Neuronal stem cell (in vitro differentiated cells): ENCODE data around the gene LSM11.
A peak's percentile ranks its signal among the peaks of the same experiment; 100 is the strongest.

Source experiments
- DNase-seq: peaks from one replicate; pipeline ENCODE4 v3.0.0-alpha.2; 2013; ENCODE audit warnings: low spot score
- H2AFZ ChIP-seq: one replicate; pipeline ENCODE4 v1.6.1; 2013; ENCODE audit warnings: mild to moderate bottlenecking, low read length, inconsistent platforms
- H2AK5ac ChIP-seq: 2 replicates; pipeline ENCODE4 v1.6.1; 2013; ENCODE audit warnings: low read depth, mild to moderate bottlenecking, inconsistent platforms, low read length, moderate library complexity, mixed read lengths
- H2BK120ac ChIP-seq: 2 replicates; pipeline ENCODE4 v1.6.1; 2013; ENCODE audit warnings: low read depth, mild to moderate bottlenecking, inconsistent platforms, low read length, moderate library complexity, mixed read lengths
- H2BK12ac ChIP-seq: one replicate; pipeline ENCODE4 v1.6.1; 2013; ENCODE audit warnings: low read length, inconsistent platforms
- H2BK15ac ChIP-seq: 2 replicates; pipeline ENCODE4 v1.6.1; 2013; ENCODE audit warnings: mild to moderate bottlenecking, low read length, inconsistent platforms, mixed read lengths
- H2BK5ac ChIP-seq: one replicate; pipeline ENCODE4 v1.6.1; 2013; ENCODE audit warnings: inconsistent platforms, mild to moderate bottlenecking, low read length, moderate library complexity
- H3K14ac ChIP-seq: one replicate; pipeline ENCODE4 v1.6.1; 2013; ENCODE audit warnings: low read length, inconsistent platforms
- H3K18ac ChIP-seq: 2 replicates; pipeline ENCODE4 v1.6.1; 2013; ENCODE audit warnings: low read length, inconsistent platforms
- H3K23ac ChIP-seq: 2 replicates; pipeline ENCODE4 v1.6.1; 2013; ENCODE audit warnings: low read depth, mild to moderate bottlenecking, mixed read lengths, low read length, inconsistent platforms; ENCODE audit not compliant: poor library complexity
- H3K27ac ChIP-seq: replicated peaks from 3 replicates; pipeline ENCODE4 v1.5.1; 2013; ENCODE audit warnings: low read length, inconsistent platforms
- H3K27me3 ChIP-seq, 3 experiments: 2 replicates each; pipeline ENCODE4 v1.6.1; 2013; ENCODE audit warnings: low read length in 3 of 3, mild to moderate bottlenecking in 2 of 3, inconsistent platforms in 1 of 3, low read depth in 1 of 3, mixed read lengths in 1 of 3, moderate library complexity in 1 of 3; ENCODE audit not compliant: control insufficient read depth in 3 of 3, insufficient read depth in 3 of 3
- H3K36me3 ChIP-seq, 2 donors: replicated peaks in 1 of 2; 2 replicates each; pipeline ENCODE4 v1.6.1; 2013; ENCODE audit warnings: low read length in 2 of 2; ENCODE audit not compliant: control insufficient read depth in 2 of 2, insufficient read depth in 2 of 2
- H3K4ac ChIP-seq: 2 replicates; pipeline ENCODE4 v1.6.1; 2013; ENCODE audit warnings: inconsistent platforms, mild to moderate bottlenecking, low read length, moderate library complexity
- H3K4me1 ChIP-seq, 2 donors: 1 replicate in 1 of 2; 2 replicates in 1 of 2; pipeline ENCODE4 v1.6.1; 2013; ENCODE audit warnings: low read length in 2 of 2, low read depth in 1 of 2; ENCODE audit not compliant: control insufficient read depth in 2 of 2, insufficient read depth in 1 of 2
- H3K4me2 ChIP-seq: one replicate; pipeline ENCODE4 v1.6.1; 2013; ENCODE audit warnings: mild to moderate bottlenecking, low read length, inconsistent platforms; ENCODE audit not compliant: insufficient read depth, poor library complexity, severe bottlenecking
- H3K4me3 ChIP-seq, 2 donors: 2 replicates each; pipeline ENCODE4 v1.5.1; 2013; ENCODE audit warnings: low read length in 2 of 2, mild to moderate bottlenecking in 2 of 2, inconsistent platforms in 1 of 2, moderate library complexity in 1 of 2
- H3K79me1 ChIP-seq: one replicate; pipeline ENCODE4 v1.6.1; 2013; ENCODE audit warnings: low read depth, mild to moderate bottlenecking, inconsistent platforms, low read length, moderate library complexity
- H3K9ac ChIP-seq: one replicate; pipeline ENCODE4 v1.6.1; 2013; ENCODE audit warnings: mild to moderate bottlenecking, low read depth, low read length, inconsistent platforms; ENCODE audit not compliant: poor library complexity
- H3K9me3 ChIP-seq, 2 donors: replicated peaks in 1 of 2; 2 replicates each; pipeline versions ENCODE3 to v1.6.1; 2013; ENCODE audit warnings: low read length in 2 of 2, mild to moderate bottlenecking in 2 of 2, inconsistent platforms in 1 of 2, low read depth in 1 of 2, mixed read lengths in 1 of 2, moderate library complexity in 1 of 2; ENCODE audit not compliant: control insufficient read depth in 2 of 2, insufficient read depth in 1 of 2
- H4K8ac ChIP-seq: one replicate; pipeline ENCODE4 v1.6.1; 2013; ENCODE audit warnings: low read depth, mild to moderate bottlenecking, inconsistent platforms, low read length, moderate library complexity
- H4K91ac ChIP-seq: one replicate; pipeline ENCODE4 v1.6.1; 2013; ENCODE audit warnings: low read length, low read depth, mild to moderate bottlenecking, inconsistent platforms; ENCODE audit not compliant: poor library complexity
- WGBS, 2 donors: extraction: QIAGEN DNeasy Blood & Tissue Kit; methylation state at CpG; one replicate each; pipeline ENCODE4 v1.1.7; 2013; ENCODE audit warnings: missing lambda C conversion rate in 2 of 2, mixed read lengths in 1 of 2; ENCODE audit not compliant: insufficient read length in 2 of 2, insufficient replicate concordance in 1 of 2; ENCODE audit errors: extremely low coverage in 2 of 2; 5-methylcytosine and 5-hydroxymethylcytosine counted together

Gene LSM11

GRCh38 chr5:157767689-157768088, 24.2 kb downstream of the LSM11 start:
- no peak overlapping the region for H3K23ac ChIP-seq
- H3K27ac ChIP-seq, result no peak overlapping the region
- no peak overlapping the region for H3K4me3 ChIP-seq
- H3K4ac ChIP-seq, result no peak overlapping the region
- no peak overlapping the region for H2BK5ac ChIP-seq
- H2AFZ ChIP-seq, result no peak overlapping the region
- no peaks in the 10 kb centered on the region for H3K4me1 ChIP-seq
- no peak overlapping the region for H2BK120ac ChIP-seq
- no peaks in the 10 kb centered on the region for H3K79me1 ChIP-seq
- no CpG with 5 or more reads among the region's 3 CpGs for WGBS, 2 donors
- peaks cover 0 to 1% of the 10 kb centered on the region in 2 donors for H3K36me3 ChIP-seq
- H2AK5ac ChIP-seq, result no peak overlapping the region
- H4K91ac ChIP-seq, result no peak overlapping the region
- H3K9me3 ChIP-seq, result no peaks in the 10 kb centered on the region
- H4K8ac ChIP-seq, result no peak overlapping the region
- no peak for DNase-seq
- no peaks in the 10 kb centered on the region for H3K27me3 ChIP-seq
- H3K4me2 ChIP-seq, result no peak overlapping the region
- no peak overlapping the region for H2BK15ac ChIP-seq
- H3K14ac ChIP-seq, result no peak overlapping the region
- H3K9ac ChIP-seq, result no peak overlapping the region
- H3K18ac ChIP-seq, result no peak overlapping the region
- H2BK12ac ChIP-seq, result no peak overlapping the region

GRCh38 chr5:157770665-157771064, 27.2 kb downstream of the LSM11 start:
- H3K4me2 ChIP-seq, result no peak overlapping the region
- H3K4me3 ChIP-seq, result no peak overlapping the region
- no peak overlapping the region for H2BK12ac ChIP-seq
- no peak overlapping the region for H3K18ac ChIP-seq
- H4K8ac ChIP-seq, result no peak overlapping the region
- no peak overlapping the region for H2AFZ ChIP-seq
- H3K9me3 ChIP-seq, result no peaks in the 10 kb centered on the region
- H2AK5ac ChIP-seq, result no peak overlapping the region
- no peak overlapping the region for H4K91ac ChIP-seq
- H3K23ac ChIP-seq, result no peak overlapping the region
- H3K27me3 ChIP-seq, result no peaks in the 10 kb centered on the region
- no peak overlapping the region for H3K4ac ChIP-seq
- H3K27ac ChIP-seq, result no peak overlapping the region
- H3K9ac ChIP-seq, result no peak overlapping the region
- H3K14ac ChIP-seq, result no peak overlapping the region
- no peaks in the 10 kb centered on the region for H3K36me3 ChIP-seq
- H2BK15ac ChIP-seq, result no peak overlapping the region
- no peak overlapping the region for H2BK120ac ChIP-seq
- no peak overlapping the region for H2BK5ac ChIP-seq
- no CpG with 5 or more reads among the region's 4 CpGs for WGBS, 2 donors
- H3K79me1 ChIP-seq, result no peaks in the 10 kb centered on the region
- no peaks in the 10 kb centered on the region for H3K4me1 ChIP-seq
- no peak for DNase-seq

- no peak overlapping the region for H2BK5ac ChIP-seq
- H3K4me1 ChIP-seq, result no peaks in the 10 kb centered on the region
- WGBS, 2 donors, result no CpG with 5 or more reads among the region's 10 CpGs
- no peak overlapping the region for H2AK5ac ChIP-seq
- H3K4me2 ChIP-seq, result no peak overlapping the region
- H3K36me3 ChIP-seq, result no peaks in the 10 kb centered on the region
- no peak overlapping the region for H2BK15ac ChIP-seq
- H3K4me3 ChIP-seq, result no peak overlapping the region
- H2BK12ac ChIP-seq, result no peak overlapping the region
- no peak overlapping the region for H3K23ac ChIP-seq
- H3K27me3 ChIP-seq, result no peaks in the 10 kb centered on the region
- no peak overlapping the region for H3K9ac ChIP-seq
- H4K91ac ChIP-seq, result no peak overlapping the region
- peak overlapping the region; percentile 41 for H2AFZ ChIP-seq
- no peaks in the 10 kb centered on the region for H3K79me1 ChIP-seq
- no peak for DNase-seq
- H3K14ac ChIP-seq, result no peak overlapping the region
- no peaks in the 10 kb centered on the region for H3K9me3 ChIP-seq
- H4K8ac ChIP-seq, result no peak overlapping the region
- no peak overlapping the region for H3K4ac ChIP-seq
- no peak overlapping the region for H2BK120ac ChIP-seq
- H3K27ac ChIP-seq, result no peak overlapping the region
- H3K18ac ChIP-seq, result no peak overlapping the region
These were observed 28.6 kb downstream of the LSM11 start for GRCh38 chr5:157772127-157772526.

- Histone ChIP-seq H2BK12ac (no peak overlapping the region), H2AFZ (no peak overlapping the region)
These were observed 34.8 kb downstream of the LSM11 start for GRCh38 chr5:157778121-157778805.

More at GRCh38 chr5:157778121-157778805, 34.8 kb downstream of the LSM11 start:
- Histone ChIP-seq H3K4ac (no peak overlapping the region), H2BK15ac (no peak overlapping the region), H3K4me2 (no peak overlapping the region), H3K79me1 (no peaks in the 10 kb centered on the region), H2BK5ac (no peak overlapping the region), H3K27ac (no peak overlapping the region), H3K27me3 (no peaks in the 10 kb centered on the region), H3K18ac (no peak overlapping the region), H3K4me3 (peak overlapping the region in 1 of 2 donors; percentile 30), H4K8ac (no peak overlapping the region), H4K91ac (no peak overlapping the region), H3K23ac (no peak overlapping the region), H2BK120ac (no peak overlapping the region), H3K9ac (no peak overlapping the region), H3K4me1 (no peaks in the 10 kb centered on the region), H2AK5ac (no peak overlapping the region), H3K9me3 (peaks cover 0 to 2% of the 10 kb centered on the region in 2 donors), H3K14ac (no peak overlapping the region), H3K36me3 (peaks cover 0 to 3% of the 10 kb centered on the region in 2 donors)
- DNase-seq, result no peak
- WGBS, 2 donors, result no CpG with 5 or more reads among the region's 8 CpGs
